ENCODE results near the gene TAS2R10.
"Not testable (repeated sequence)": the region's sequence is repeated elsewhere in the genome, so short reads cannot be mapped to it uniquely, and the experiment has no call there.

TAS2R10 gene

DNA sequence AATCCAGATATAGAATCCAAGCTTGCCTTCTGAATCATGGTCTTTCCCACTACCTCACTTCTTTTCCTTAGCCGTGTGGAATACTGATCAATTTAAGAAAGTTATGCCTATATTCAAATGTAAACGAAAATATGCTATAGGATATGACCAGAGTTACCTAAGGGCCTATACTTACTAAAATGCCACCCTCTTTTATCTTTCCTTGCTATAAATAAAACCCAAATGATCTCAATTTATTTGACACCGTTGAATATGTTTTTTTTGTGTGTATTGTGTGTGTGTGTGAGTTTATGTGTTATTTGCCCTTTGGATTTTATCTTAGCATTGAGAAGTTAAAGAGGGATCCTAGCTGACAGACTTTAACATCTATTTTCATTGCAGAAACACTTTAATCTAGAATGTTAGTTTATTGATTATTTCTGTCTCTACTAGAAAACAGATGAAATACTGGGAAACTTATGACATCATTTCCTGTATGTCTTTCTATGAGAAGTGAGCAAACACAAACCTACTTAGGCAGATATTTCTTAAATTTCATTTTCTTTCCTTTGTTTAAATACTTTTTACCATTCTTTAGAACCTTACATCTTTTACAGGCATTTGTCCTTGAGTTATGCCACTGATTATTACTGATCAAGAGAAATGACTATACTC lies 14.1 kb downstream of the TAS2R10 start:
- no peak for DNase-seq
- no peak overlapping the region for H3K4me3 ChIP-seq (ENCODE audit: control insufficient read depth in 1 of 7, extremely low read depth in 1 of 7, insufficient read depth in 4 of 7, low read depth in 2 of 7, low read length in 6 of 7)
- peaks cover 0 to 3% (median 0%) of the 10 kb centered on the region in 5 experiments for H3K9me3 ChIP-seq (ENCODE audit: control extremely low read depth in 1 of 5, control insufficient read depth in 4 of 5, insufficient read depth in 2 of 5, low read depth in 1 of 5, low read length in 4 of 5)
- ChIA-PET CTCF (no interaction called here), POLR2A (interaction anchor here (0.6 kb wide), 1 partner anchor 480 kb away, joined by 3 read pairs; no protein-coding TSS in a partner anchor)
- no peaks in the 10 kb centered on the region for H3K4me1 ChIP-seq (ENCODE audit: control extremely low read depth in 1 of 4, control insufficient read depth in 4 of 4, insufficient read depth in 4 of 4, low read length in 3 of 4)
- no peaks in the 10 kb centered on the region for H3K27me3 ChIP-seq (replicated peaks in 2 of 5; ENCODE audit: control insufficient read depth in 4 of 5, insufficient read depth in 5 of 5, low read length in 4 of 5)
- no peak overlapping the region for H3K27ac ChIP-seq (ENCODE audit: insufficient read depth in 1 of 2, low read depth in 1 of 2, low read length in 2 of 2, poor library complexity in 1 of 2, severe bottlenecking in 2 of 2)
- no CpG with 5 or more reads among the region's 3 CpGs for WGBS (ENCODE audit: insufficient coverage)
- H3K36me3 ChIP-seq (ENCODE audit: control insufficient read depth in 4 of 4, insufficient read depth in 4 of 4, low read length in 3 of 4) = no peaks in the 10 kb centered on the region

DNA sequence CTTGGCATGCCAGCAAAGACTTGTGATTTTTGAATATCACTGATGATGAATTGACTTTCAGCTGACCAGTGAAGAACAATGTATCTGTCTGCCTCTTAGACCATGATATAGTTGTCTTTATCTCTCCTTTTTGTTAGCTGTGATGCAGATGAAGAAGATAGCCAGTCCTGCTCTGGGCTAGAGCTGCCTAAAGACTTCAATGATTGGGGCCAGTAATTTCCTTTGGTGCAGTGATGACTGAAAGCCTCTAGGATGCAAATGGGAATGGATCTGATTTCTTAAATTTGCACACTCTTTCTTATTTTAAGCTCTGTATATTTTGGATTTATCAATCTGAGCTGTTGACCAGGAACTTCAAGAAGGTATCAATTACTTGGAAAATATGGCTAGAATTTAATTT lies 16.1 kb downstream of the TAS2R10 start, which contains the start of gene TAS2R9:
Gene TAS2R9 (minus strand): TSS at position 101 of the 400 bp plus-strand sequence. CDS start 93 bp downstream, at position 8.
- ChIA-PET CTCF (interaction anchor here (1.1 kb wide), 1 partner anchor 11 kb away, joined by 3 read pairs; no protein-coding TSS in a partner anchor), POLR2A (no interaction called here)
- Histone ChIP-seq H3K27me3 (replicated peaks in 2 of 5; ENCODE audit: control insufficient read depth in 4 of 5, insufficient read depth in 5 of 5, low read length in 4 of 5) (no peaks in the 10 kb centered on the region), H3K4me1 (ENCODE audit: control extremely low read depth in 1 of 4, control insufficient read depth in 4 of 4, insufficient read depth in 4 of 4, low read length in 3 of 4) (no peaks in the 10 kb centered on the region), H3K9me3 (ENCODE audit: control extremely low read depth in 1 of 5, control insufficient read depth in 4 of 5, insufficient read depth in 2 of 5, low read depth in 1 of 5, low read length in 4 of 5) (no peaks in the 10 kb centered on the region), H3K36me3 (ENCODE audit: control insufficient read depth in 4 of 4, insufficient read depth in 4 of 4, low read length in 3 of 4) (no peaks in the 10 kb centered on the region), H3K27ac (ENCODE audit: insufficient read depth in 1 of 2, low read depth in 1 of 2, low read length in 2 of 2, poor library complexity in 1 of 2, severe bottlenecking in 2 of 2) (no peak within 1 kb of the TSS), H3K4me3 (ENCODE audit: control insufficient read depth in 1 of 7, extremely low read depth in 1 of 7, insufficient read depth in 4 of 7, low read depth in 2 of 7, low read length in 6 of 7) (no peak within 1 kb of the TSS)
- no peak for DNase-seq

DNA sequence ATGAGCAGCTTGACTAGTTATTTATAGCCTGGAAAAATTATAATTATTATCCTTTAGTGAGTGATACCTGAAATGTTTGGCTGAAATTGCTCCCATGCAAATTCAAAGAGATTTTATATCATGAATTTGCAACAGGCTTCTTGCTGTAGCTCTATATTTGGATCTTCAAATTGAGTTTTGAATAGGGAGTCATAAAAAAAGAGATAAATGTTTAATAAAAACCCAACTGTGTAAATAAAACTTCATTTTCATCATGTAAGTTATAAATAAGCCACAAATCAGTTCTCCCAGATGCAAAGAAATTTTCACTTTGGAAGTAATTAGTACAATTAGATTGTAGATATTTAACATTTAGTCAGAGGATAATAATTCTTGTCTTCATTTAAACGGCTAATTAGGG lies 19.0 kb downstream of the TAS2R10 start, which contains the start of gene TAS2R8:
Gene TAS2R8 (minus strand): TSS at position 101 of the 400 bp plus-strand sequence. CDS start 306 bp downstream, outside the sequence.
- WGBS (ENCODE audit: insufficient coverage) = no CpG with 5 or more reads among the region's 1 CpG
- no peak for DNase-seq
- Histone ChIP-seq H3K27ac (ENCODE audit: insufficient read depth in 1 of 2, low read depth in 1 of 2, low read length in 2 of 2, poor library complexity in 1 of 2, severe bottlenecking in 2 of 2) (no peak within 1 kb of the TSS), H3K9me3 (ENCODE audit: control extremely low read depth in 1 of 5, control insufficient read depth in 4 of 5, insufficient read depth in 2 of 5, low read depth in 1 of 5, low read length in 4 of 5) (no peaks in the 10 kb centered on the region), H3K4me3 (ENCODE audit: control insufficient read depth in 1 of 7, extremely low read depth in 1 of 7, insufficient read depth in 4 of 7, low read depth in 2 of 7, low read length in 6 of 7) (no peak within 1 kb of the TSS), H3K27me3 (replicated peaks in 2 of 5; ENCODE audit: control insufficient read depth in 4 of 5, insufficient read depth in 5 of 5, low read length in 4 of 5) (no peaks in the 10 kb centered on the region), H3K36me3 (ENCODE audit: control insufficient read depth in 4 of 4, insufficient read depth in 4 of 4, low read length in 3 of 4) (no peaks in the 10 kb centered on the region), H3K4me1 (ENCODE audit: control extremely low read depth in 1 of 4, control insufficient read depth in 4 of 4, insufficient read depth in 4 of 4, low read length in 3 of 4) (no peaks in the 10 kb centered on the region)
- CTCF ChIA-PET = no interaction called here
- POLR2A ChIA-PET = no interaction called here

DNA sequence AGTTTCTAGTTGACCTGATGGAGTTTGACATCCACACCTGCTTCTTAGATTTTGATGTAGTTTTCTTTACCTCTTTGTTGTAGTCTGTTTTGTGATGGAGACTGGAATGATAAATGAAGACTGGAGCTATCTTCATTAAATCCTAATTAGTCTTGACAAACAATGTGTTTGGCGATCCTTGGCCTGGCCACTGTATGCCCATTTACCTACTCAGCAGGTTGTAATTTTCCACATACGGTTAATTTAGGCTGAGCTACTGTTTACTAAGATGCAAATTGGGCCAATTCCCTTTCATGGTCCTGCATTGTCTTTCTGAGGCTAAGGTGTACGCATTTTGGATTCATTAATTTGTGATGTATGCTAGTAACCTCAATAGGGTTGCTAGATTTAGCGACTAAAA lies 23.6 kb downstream of the TAS2R10 start, which contains the start of gene TAS2R7:
Gene TAS2R7 (minus strand): TSS at position 41 of the 400 bp plus-strand sequence. CDS start 57 bp downstream, outside the sequence.
- Histone ChIP-seq H3K9me3 (ENCODE audit: control extremely low read depth in 1 of 5, control insufficient read depth in 4 of 5, insufficient read depth in 2 of 5, low read depth in 1 of 5, low read length in 4 of 5) (no peaks in the 10 kb centered on the region), H3K27me3 (replicated peaks in 2 of 5; ENCODE audit: control insufficient read depth in 4 of 5, insufficient read depth in 5 of 5, low read length in 4 of 5) (no peaks in the 10 kb centered on the region), H3K27ac (ENCODE audit: insufficient read depth in 1 of 2, low read depth in 1 of 2, low read length in 2 of 2, poor library complexity in 1 of 2, severe bottlenecking in 2 of 2) (no peak within 1 kb of the TSS), H3K36me3 (ENCODE audit: control insufficient read depth in 4 of 4, insufficient read depth in 4 of 4, low read length in 3 of 4) (no peaks in the 10 kb centered on the region), H3K4me1 (ENCODE audit: control extremely low read depth in 1 of 4, control insufficient read depth in 4 of 4, insufficient read depth in 4 of 4, low read length in 3 of 4) (no peaks in the 10 kb centered on the region), H3K4me3 (ENCODE audit: control insufficient read depth in 1 of 7, extremely low read depth in 1 of 7, insufficient read depth in 4 of 7, low read depth in 2 of 7, low read length in 6 of 7) (no peak within 1 kb of the TSS)
- ChIA-PET CTCF (no interaction called here), POLR2A (no interaction called here)
- 89% methylated on average over 4 of the region's 4 CpGs for WGBS (ENCODE audit: insufficient coverage)
- DNase-seq = no peak

DNA sequence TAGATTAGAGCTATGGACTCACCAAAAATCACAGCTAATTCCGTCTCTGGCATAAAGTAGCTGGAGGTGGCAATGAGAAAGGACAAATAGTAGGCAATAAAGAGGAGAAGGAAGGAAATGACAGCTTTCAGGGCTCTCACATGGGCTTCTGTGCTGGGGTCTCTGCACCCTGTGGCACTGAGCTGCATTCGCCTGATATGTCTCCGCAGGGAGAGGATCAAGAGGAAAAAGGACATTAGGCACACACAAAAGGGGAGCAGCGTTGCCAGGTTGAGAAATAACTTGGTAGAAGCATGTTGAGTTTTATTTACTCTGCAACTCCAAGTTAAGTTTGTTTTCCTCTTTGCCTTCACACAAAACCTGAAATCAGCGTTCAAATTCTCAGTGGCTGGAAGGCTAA lies 24.4 kb downstream of the TAS2R10 start:
- H3K4me3 ChIP-seq (ENCODE audit: control insufficient read depth in 1 of 7, extremely low read depth in 1 of 7, insufficient read depth in 4 of 7, low read depth in 2 of 7, low read length in 6 of 7) = no peak overlapping the region
- no peak for DNase-seq
- CTCF ChIA-PET = no interaction called here
- H3K27me3 ChIP-seq (replicated peaks in 2 of 5; ENCODE audit: control insufficient read depth in 4 of 5, insufficient read depth in 5 of 5, low read length in 4 of 5) = no peaks in the 10 kb centered on the region
- no peaks in the 10 kb centered on the region for H3K36me3 ChIP-seq (ENCODE audit: control insufficient read depth in 4 of 4, insufficient read depth in 4 of 4, low read length in 3 of 4)
- 91% methylated on average over 5 of the region's 5 CpGs for WGBS (ENCODE audit: insufficient coverage)
- no peaks in the 10 kb centered on the region for H3K4me1 ChIP-seq (ENCODE audit: control extremely low read depth in 1 of 4, control insufficient read depth in 4 of 4, insufficient read depth in 4 of 4, low read length in 3 of 4)
- no peaks in the 10 kb centered on the region for H3K9me3 ChIP-seq (ENCODE audit: control extremely low read depth in 1 of 5, control insufficient read depth in 4 of 5, insufficient read depth in 2 of 5, low read depth in 1 of 5, low read length in 4 of 5)
- H3K27ac ChIP-seq (ENCODE audit: insufficient read depth in 1 of 2, low read depth in 1 of 2, low read length in 2 of 2, poor library complexity in 1 of 2, severe bottlenecking in 2 of 2) = no peak overlapping the region
- POLR2A ChIA-PET = no interaction called here

DNA sequence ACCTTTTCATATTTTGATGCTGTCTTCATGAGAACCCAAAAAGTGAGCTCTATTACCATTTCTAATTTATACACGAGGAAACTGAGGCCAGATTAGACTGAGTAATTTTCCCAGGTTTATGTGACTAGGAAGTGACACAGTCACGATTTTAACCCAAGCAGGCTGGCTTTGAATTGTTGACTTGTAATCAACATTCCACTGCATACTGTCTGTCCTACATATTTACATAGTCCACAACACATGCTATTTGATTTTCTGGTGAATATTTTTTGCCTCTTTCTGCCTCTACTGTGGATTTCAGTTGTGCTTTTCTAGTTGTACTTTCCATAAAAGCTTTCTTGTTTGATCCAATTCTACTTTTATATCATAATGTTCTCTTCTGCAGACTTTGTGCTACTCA lies 31.9 kb downstream of the TAS2R10 start:
- Histone ChIP-seq H3K4me3 (ENCODE audit: control insufficient read depth in 1 of 7, extremely low read depth in 1 of 7, insufficient read depth in 4 of 7, low read depth in 2 of 7, low read length in 6 of 7) (no peak overlapping the region), H3K27ac (ENCODE audit: insufficient read depth in 1 of 2, low read depth in 1 of 2, low read length in 2 of 2, poor library complexity in 1 of 2, severe bottlenecking in 2 of 2) (no peak overlapping the region), H3K4me1 (ENCODE audit: control extremely low read depth in 1 of 4, control insufficient read depth in 4 of 4, insufficient read depth in 4 of 4, low read length in 3 of 4) (no peaks in the 10 kb centered on the region), H3K27me3 (replicated peaks in 2 of 5; ENCODE audit: control insufficient read depth in 4 of 5, insufficient read depth in 5 of 5, low read length in 4 of 5) (no peaks in the 10 kb centered on the region), H3K36me3 (ENCODE audit: control insufficient read depth in 4 of 4, insufficient read depth in 4 of 4, low read length in 3 of 4) (no peaks in the 10 kb centered on the region), H3K9me3 (ENCODE audit: control extremely low read depth in 1 of 5, control insufficient read depth in 4 of 5, insufficient read depth in 2 of 5, low read depth in 1 of 5, low read length in 4 of 5) (no peaks in the 10 kb centered on the region)
- ChIA-PET POLR2A (no interaction called here), CTCF (no interaction called here)
- WGBS (ENCODE audit: insufficient coverage) = 86% methylated on average over 1 of the region's 2 CpGs
- no peak for DNase-seq

DNA sequence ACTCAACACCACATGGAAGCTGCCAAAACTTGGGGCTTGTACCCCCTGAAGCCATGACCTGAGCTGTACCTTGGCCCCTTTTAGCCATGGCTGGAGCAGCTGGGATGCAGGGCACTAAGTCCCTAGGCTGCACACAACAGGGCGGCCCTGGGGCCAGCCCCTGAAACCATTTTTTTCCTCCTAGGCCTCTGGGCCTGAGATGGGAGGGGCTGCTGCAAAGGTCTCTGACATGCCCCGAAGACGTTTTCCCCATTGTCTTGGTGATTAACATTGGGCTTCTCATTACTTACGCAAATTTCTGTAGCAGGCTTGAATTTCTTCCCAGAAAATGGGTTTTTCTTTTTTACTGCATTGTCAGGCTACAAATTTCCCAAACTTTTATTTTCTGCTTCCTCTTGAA lies 34.4 kb downstream of the TAS2R10 start:
- H3K4me1 ChIP-seq (ENCODE audit: control extremely low read depth in 1 of 4, control insufficient read depth in 4 of 4, insufficient read depth in 4 of 4, low read length in 3 of 4); CTCF ChIA-PET; H3K27me3 ChIP-seq (replicated peaks in 2 of 5; ENCODE audit: control insufficient read depth in 4 of 5, insufficient read depth in 5 of 5, low read length in 4 of 5); DNase-seq; H3K27ac ChIP-seq (ENCODE audit: insufficient read depth in 1 of 2, low read depth in 1 of 2, low read length in 2 of 2, poor library complexity in 1 of 2, severe bottlenecking in 2 of 2); H3K36me3 ChIP-seq (ENCODE audit: control insufficient read depth in 4 of 4, insufficient read depth in 4 of 4, low read length in 3 of 4); H3K9me3 ChIP-seq (ENCODE audit: control extremely low read depth in 1 of 5, control insufficient read depth in 4 of 5, insufficient read depth in 2 of 5, low read depth in 1 of 5, low read length in 4 of 5); H3K4me3 ChIP-seq (ENCODE audit: control insufficient read depth in 1 of 7, extremely low read depth in 1 of 7, insufficient read depth in 4 of 7, low read depth in 2 of 7, low read length in 6 of 7); POLR2A ChIA-PET: not testable (repeated sequence)
- WGBS (ENCODE audit: insufficient coverage) = 97% methylated on average over 4 of the region's 4 CpGs
